HG03060 (cell line): ENCODE results near the gene EIF5.

Experiments
- ATAC-seq: cut with Tn5 transposase; IDR thresholded peaks from one replicate; pipeline ENCODE4 v1.9.1; 2021; ENCODE audit warnings: low read depth, moderate number of reproducible peaks; ENCODE audit not compliant: unreplicated experiment

Gene EIF5

GRCh38 chr14:103308717-103309616 is 25.1 kb upstream of the EIF5 start:
- no peak for ATAC-seq

DNA sequence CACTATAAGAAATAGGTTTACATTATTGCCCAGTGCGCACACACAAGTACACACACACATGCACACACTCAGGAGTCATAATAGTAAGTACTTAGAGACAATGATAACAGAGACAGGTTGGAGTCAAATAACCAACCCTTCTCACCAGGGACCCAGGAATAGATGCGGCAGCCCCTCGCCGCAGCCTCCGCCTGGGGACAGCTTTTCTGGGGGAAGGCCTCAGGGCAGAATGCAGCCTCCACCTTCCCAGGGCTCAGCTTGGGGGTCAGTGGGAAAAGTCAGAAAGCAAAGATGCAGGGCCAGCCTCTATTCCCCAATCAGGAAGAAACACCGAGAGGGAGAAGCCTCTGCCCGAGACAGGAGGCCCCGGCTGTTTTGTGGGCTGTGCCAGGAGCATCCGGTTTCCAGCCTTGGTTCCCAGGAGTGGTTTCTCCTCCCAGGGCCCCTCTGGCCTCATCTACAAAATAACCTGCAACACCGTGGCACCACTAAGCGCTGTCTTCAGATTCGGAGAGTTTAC is 23.4 kb upstream of the EIF5 start:
- no peak for ATAC-seq

- ATAC-seq: no peak
Observed at GRCh38 chr14:103311171-103311997, 22.7 kb upstream of the EIF5 start.

DNA sequence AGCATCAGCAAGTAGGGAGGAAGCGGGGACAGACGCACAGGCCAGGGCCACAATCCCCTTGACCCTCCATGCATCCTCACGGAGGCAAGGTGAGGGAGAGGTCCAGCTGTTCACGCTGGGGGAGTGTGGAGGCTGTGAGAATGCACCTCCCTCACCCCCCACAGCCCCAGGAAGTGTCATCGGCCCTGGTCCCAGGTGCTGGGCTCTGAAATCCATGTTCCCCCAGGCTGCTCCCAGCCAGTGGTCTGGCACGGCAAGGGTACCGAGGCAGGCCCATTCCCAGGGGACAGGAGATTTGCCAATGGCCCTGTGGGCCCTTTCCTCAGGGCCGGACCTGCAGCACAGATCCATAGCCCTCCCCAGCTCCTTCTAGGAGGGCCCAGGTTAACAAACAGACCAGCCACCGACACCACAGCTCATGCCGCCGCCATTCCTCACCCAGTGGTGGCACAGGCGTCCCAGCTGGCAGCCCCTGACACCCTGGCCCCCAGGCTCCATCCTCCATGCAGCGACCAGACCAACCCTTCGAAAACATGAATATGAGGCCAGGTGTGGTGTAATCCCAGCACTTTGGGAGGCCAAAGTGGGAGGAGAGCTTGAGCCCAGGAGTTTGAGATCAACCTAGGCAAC is 21.9 kb upstream of the EIF5 start:
- ATAC-seq: no peak

DNA sequence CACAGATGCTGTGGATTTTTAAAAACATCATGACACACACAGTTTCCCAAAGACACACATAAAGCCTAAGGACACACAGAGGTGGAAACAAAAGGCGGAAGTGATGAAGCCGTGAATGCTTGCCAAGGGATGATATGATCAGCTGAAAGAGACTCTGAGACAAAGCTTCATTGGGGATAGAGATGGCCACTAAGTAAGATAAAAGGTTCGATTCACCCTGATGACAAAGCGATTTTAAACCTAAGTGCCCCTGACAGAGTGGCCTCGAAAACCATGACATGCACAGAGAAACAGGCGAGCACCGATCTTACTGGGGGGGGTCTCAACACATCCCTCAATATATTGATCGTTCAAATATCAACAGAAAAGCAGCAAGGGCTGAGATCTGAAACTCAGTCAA is 20.3 kb upstream of the EIF5 start:
- ATAC-seq: no peak

DNA sequence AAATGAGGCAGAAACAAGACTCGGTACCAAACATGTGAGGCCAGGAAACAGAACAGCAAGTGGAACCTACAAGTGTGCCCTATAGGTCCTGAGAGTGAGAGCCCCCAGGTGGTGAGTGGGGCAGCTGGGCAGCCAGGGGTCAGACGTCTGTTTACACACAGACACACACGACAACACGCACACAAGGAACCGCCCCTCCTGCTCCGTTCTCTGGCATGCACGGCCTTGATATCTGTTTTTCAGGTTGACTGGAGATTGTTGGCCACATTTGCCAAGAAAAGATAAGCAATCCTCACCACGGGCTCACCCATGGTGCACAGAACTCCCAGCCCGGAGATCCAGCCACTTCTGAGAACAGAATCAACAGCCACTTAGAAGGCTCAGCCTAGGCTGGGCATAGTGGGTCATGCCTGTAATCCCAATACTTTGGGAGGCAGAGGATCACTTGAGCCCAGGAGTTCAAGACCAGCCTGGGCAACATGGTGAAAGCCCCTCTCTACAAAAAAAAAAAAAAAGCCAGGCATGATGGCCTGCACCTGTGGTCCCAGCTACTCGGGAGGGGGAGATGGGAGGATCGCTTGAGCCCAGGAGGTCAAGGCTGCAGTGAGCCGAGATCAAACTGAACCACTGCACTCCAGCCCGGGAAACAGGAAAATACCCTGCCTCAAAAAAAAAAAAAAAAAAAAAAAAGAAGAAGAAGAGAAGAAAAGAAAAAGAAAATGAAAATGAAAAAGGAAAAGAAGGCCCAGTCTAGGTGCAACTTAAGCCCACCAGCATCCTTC is 19.4 kb upstream of the EIF5 start:
- no peak for ATAC-seq

- ATAC-seq: no peak
Observed at GRCh38 chr14:103315351-103315911, 18.6 kb upstream of the EIF5 start.

DNA sequence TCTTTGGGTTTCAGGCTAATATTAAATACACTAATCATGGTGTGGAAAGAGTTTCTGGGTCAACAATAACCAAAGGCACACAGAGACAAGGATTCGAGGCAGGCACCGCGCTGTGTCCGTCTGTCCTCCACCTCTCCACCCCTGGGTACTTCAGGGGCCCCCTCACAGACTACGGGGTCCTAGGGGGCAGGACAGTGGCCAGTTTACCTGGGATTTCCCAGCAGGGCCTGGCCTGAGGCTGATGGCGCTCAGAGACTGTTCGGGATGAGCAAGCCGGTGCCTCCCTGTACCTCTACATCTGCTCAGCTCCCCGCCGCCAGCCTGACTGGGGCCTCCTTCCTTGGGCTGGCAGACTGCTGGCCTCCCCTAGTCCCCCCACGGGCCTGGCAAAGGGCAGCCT is 18.1 kb upstream of the EIF5 start:
- no peak for ATAC-seq

- ATAC-seq: no peak
Observed at GRCh38 chr14:103316721-103317121, 17.3 kb upstream of the EIF5 start.

DNA sequence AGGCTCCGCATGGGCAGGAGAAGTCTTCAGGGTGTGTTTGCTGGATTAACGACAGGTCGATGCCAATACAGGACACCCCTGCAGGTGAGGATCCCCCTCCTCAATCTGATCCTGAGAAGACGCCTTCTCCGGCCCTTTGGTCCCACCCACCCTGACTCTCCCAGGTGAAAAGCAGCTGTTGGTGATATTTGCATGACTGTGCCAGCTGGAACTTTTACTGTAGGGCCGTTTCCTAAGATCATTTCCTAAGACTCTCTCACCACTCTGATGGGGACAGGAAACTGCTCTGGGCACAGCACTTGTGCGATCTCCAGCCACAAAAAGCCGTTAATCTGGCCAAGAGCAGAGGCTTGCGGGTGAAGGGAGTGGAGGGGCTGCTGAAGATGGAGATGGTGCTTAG is 16.8 kb upstream of the EIF5 start:
- no peak for ATAC-seq

GRCh38 chr14:103317976-103318580 is 16.0 kb upstream of the EIF5 start:
- no peak for ATAC-seq

DNA sequence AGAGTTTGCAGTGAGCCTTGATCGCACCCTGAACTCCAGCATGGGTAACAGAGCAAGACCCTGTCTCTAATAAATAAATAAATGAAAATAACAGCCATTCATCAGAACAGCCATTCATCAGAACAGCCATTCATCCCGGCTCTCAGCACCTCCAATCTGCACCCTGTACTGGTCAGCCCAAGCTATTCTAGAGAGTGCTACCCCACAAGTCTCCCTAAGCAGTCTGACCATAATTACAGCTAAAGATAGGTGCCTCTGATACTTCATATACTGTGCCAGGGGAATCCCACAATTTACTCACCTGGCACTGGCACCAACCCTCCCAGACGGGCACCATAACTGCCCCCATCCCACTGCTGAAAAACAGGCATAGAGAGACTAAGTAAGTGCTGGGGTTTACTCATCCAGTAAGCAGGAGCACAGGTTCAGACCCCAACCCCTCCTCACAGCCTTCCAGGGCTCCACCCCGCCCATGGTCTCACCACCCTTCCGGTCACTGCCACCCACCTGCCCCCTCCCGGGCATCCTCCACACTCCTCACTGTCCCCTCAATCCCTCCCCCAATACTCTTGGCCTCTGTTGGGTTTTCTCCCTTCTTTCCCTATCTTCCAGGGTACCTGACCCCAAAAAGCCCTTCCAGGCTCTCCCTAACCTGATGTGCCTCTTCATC is 15.2 kb upstream of the EIF5 start:
- ATAC-seq: no peak

DNA sequence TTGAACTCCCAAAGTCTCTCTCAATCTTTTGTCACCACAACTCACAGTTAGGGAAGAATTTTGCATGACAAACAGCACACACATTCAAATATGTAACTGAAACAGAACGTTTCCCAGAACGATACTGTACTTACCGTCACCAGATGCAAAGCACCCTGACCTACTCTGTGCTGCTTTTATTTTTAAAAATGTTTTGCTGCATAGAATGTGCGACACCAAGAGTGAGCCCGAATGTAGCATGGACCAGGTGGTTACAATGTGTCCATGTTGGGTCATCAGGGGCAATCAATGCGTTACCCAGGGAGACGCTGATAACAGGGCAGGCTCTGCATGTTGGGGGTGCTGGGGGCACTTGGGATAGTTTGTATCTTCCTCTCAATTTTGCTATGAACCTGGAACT is 14.6 kb upstream of the EIF5 start:
- no peak for ATAC-seq

- no peak for ATAC-seq
Observed at GRCh38 chr14:103326078-103326477, 8.0 kb upstream of the EIF5 start.

- no peak for ATAC-seq
Observed at GRCh38 chr14:103328941-103329340, 5.1 kb upstream of the EIF5 start.

DNA sequence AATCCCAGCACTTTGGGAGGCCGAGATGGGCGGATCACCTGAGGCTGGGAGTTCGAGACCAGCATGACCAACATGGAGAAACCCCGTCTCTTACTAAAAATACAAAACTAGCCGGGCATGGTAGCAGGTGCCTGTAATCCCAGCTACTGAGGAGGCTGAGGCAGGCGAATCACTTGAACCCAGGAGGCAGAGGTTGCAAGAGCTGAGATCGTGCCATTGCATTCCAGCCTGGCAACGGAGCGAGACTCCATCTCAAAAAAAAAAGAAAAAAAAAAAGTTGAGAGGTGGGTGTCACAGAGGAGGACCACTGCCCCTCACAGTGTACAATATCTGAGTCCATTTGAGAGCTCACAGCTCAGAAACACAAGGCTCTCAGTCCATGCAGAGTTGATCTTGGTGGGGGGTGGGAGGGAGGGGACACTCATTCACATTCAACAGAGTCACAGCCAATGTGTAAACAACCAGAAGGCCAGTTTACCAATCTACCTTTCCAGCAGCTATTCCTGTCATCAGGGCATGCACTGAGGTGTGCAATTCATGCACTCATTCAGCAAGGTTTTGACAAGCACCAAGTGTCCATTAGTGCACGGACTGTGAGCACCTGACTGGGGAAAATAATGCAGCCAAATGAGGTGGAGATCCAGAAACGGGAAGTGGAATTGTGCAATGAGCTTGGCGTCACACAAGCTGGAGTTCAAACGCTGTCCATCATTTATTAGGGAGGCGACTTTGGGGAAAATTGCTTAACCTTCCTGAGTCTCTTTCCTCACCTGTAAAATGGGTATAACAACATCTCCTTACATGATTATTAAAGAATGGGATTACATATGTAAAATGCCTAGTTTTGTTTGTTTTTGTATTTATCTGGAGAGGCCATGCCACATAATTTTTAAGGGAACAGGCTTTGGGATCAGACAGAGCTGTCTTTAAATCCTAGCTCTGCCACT is 4.4 kb upstream of the EIF5 start:
- ATAC-seq: no peak

GRCh38 chr14:103330536-103330935 is 3.5 kb upstream of the EIF5 start:
- no peak for ATAC-seq
